ENCODE results near the gene DOCK1.

DOCK1 gene

DNA sequence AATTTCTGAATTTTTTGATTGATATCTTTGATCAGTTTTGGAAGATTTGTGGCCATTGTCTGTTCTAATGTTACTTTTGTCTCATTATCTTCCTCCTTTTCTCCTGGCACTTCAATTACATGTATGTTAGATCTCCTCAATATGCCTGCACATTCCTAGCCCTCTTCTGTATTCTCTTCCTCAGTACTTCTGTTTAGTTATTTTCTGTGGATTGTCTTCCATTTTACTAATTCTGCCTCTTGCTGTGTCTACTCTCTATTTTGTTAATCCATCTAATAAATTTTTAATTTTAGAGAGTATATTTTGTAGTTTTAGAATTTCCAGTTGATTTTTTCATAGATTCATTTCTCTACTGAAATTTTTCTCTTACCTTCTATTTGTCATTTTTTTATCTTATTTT, 154.1 kb downstream of the DOCK1 start:
- no peak overlapping the region for H3K4me3 ChIP-seq (replicated peaks in 1 of 2; ENCODE audit: low read depth in 2 of 2, low read length in 2 of 2)
- no peak for DNase-seq (ENCODE audit: low read depth in 2 of 2)
- TF ChIP-seq, protein P1, sequence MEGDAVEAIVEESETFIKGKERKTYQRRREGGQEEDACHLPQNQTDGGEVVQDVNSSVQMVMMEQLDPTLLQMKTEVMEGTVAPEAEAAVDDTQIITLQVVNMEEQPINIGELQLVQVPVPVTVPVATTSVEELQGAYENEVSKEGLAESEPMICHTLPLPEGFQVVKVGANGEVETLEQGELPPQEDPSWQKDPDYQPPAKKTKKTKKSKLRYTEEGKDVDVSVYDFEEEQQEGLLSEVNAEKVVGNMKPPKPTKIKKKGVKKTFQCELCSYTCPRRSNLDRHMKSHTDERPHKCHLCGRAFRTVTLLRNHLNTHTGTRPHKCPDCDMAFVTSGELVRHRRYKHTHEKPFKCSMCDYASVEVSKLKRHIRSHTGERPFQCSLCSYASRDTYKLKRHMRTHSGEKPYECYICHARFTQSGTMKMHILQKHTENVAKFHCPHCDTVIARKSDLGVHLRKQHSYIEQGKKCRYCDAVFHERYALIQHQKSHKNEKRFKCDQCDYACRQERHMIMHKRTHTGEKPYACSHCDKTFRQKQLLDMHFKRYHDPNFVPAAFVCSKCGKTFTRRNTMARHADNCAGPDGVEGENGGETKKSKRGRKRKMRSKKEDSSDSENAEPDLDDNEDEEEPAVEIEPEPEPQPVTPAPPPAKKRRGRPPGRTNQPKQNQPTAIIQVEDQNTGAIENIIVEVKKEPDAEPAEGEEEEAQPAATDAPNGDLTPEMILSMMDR (IDR thresholded peaks at IDR 0.05; ENCODE audit: low read depth, low read length) = no peak

DNA sequence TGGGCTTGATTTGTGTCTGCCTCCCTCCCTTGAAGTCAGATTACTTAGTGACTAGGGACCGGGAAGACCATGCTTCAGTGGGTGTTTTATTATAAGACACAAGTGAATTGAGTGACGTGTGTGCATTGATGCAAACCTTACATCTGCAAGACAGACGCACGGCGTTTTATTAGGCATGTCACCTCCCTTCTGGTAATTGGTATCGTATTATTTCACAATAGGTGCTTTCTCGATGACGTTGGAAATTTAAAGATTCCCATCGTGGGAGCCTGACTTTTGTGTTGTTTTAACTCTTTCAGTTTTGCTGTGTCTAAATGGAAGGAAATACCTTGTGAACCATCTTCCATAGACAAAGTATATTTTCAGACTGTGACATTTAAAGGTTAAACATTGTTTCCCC, 158.5 kb downstream of the DOCK1 start:
- DNase-seq (ENCODE audit: low read depth in 2 of 2) = no peak
- TF ChIP-seq, protein P1 (IDR thresholded peaks at IDR 0.05; ENCODE audit: low read depth, low read length) = no peak
- H3K4me3 ChIP-seq (replicated peaks in 1 of 2; ENCODE audit: low read depth in 2 of 2, low read length in 2 of 2) = no peak overlapping the region

DNA sequence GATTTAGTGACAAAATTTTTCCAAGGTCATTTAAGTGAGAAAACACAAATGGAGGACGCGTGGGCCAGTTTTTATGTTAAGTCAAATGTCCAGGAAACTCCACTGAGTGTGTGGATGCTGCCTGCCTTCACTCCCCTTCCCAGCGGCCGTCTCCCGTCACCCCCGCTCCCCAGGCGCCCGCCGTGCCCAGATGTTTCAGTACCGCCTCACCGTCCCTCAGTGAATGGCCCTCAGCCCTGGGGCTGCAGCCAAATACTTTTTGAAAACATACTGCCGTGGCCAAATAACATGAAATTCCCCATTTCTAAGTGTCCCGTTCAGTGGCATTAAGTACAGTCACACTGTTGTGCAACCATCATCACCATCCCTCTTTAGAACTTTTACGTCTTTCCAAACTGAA, 159.2 kb downstream of the DOCK1 start:
- TF ChIP-seq, protein P1 (IDR thresholded peaks at IDR 0.05; ENCODE audit: low read depth, low read length) = no peak
- DNase-seq (ENCODE audit: low read depth in 2 of 2) = no peak
- H3K4me3 ChIP-seq (replicated peaks in 1 of 2; ENCODE audit: low read depth in 2 of 2, low read length in 2 of 2) = no peak overlapping the region

DNA sequence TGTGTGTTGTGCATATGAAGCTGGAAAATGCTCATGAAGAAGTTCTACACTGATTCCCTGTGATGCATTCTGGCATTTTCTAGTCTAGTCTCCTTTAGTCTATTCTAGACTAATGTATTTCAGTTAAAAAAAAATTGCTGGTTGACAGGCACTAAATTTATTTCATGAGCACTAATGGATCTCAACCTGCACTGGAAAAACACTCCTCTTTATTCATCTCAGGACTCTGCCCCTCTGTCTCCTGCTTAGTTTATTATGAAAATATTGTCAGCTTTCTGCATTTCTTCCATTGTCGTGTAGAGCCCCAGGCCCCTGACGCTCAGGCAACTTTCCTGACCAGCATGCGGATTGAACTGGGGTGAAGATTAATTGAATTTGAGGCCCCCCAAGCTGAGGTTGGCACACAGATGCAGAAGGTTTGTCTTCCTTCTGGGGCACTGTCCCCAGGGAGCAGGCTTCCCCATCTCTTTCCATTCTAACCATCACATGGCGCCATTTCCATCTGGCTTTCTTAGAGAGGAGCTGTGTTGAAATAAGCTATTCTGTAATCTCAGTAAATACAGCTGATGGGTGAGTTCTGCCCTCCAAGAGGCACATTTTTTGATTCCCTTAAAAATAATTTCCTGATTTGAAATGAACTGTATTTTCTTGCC, 162.4 kb downstream of the DOCK1 start:
- no peak for DNase-seq (ENCODE audit: low read depth in 2 of 2)
- H3K4me3 ChIP-seq (replicated peaks in 1 of 2; ENCODE audit: low read depth in 2 of 2, low read length in 2 of 2) = no peak overlapping the region
- TF ChIP-seq, protein P1 (IDR thresholded peaks at IDR 0.05; ENCODE audit: low read depth, low read length) = no peak

DNA sequence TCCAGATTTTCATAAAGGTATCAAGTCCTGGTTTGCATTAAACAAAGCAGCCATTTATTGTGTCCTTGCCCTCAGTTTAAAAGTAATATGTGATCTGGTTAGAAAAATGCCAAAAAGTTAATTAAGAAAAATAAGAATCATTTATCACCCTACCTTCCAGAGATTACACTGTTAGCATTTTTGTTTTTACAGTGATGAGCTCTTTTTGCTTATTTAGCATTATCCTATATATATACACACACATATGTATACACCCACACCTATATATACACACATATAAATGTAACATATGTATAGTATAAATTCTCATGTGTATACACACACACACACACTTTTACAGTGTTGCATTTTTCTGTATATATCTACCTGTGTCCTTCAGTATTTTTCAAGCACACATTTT, 163.3 kb downstream of the DOCK1 start:
- DNase-seq (ENCODE audit: low read depth in 2 of 2) = no peak
- TF ChIP-seq, protein P1 (IDR thresholded peaks at IDR 0.05; ENCODE audit: low read depth, low read length) = no peak
- no peak overlapping the region for H3K4me3 ChIP-seq (replicated peaks in 1 of 2; ENCODE audit: low read depth in 2 of 2, low read length in 2 of 2)

DNA sequence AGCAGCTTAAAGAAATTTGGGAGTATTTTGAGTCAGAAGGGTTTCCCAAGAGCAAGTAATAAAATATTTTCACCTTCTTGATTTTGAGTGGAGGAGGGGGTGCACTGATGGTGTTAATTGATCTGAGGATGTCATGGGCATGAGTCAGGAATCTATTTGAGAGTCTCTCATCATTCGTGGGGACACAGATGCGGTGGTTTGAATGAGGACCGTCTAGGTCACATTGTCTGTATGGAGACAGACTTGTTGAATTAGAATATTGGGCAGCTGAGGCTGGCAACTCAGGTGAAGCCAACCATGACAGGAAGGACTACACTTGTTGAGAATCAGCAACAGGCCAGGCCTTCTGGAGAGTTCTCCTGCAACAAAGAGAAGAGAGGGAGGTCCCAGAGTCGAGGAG, 164.2 kb downstream of the DOCK1 start:
- no peak overlapping the region for H3K4me3 ChIP-seq (replicated peaks in 1 of 2; ENCODE audit: low read depth in 2 of 2, low read length in 2 of 2)

More for the DNA sequence above, 164.2 kb downstream of the DOCK1 start:
- DNase-seq (ENCODE audit: low read depth in 2 of 2) = no peak
- TF ChIP-seq, protein P1 (IDR thresholded peaks at IDR 0.05; ENCODE audit: low read depth, low read length) = no peak
